OCI-LY3 (cell line): Measurements from ENCODE around the gene PLA2G6.

Experiments used
- CTCF ChIP-seq: fragments of 200-600, 300-600 bp; sonication (generic); IDR thresholded peaks from 2 replicates; pipeline ENCODE4 v1.5.1; 2014; ENCODE audit warnings: antibody characterized with exemption, low read length, low read depth
- EZH2phosphoT487 ChIP-seq: fragments of 200-600 bp; shearing (Covaris generic); IDR thresholded peaks from 2 replicates; pipeline ENCODE4 v1.6.1; 2018; ENCODE audit warnings: antibody characterized with exemption, mixed run types, low read depth

- TF ChIP-seq CTCF (no peak), EZH2phosphoT487 (no peak)
Measured at GRCh38 chr22:38074181-38075104, 107.2 kb downstream of the PLA2G6 start.
